Measurements from ENCODE around the gene PTCSC3.

DNA sequence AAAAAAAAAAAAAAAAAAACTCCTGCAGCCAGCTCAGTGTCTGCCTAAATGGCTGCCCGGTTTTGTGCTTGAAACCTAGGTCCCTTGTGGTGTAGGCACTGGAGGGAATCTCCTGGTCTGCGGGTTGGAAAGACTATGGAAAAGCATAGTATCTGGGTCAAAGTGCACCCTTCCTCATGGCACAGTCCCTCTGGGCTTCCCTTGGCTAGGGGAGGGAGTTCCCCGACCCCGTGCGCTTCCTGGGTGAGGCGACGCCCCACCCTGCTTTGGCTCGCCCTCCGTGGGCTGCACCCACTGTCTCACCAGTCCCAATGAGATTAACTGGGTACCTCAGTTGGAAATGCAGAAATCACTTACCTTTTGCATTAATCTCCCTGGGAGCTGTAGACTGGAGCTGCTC lies 14.3 kb downstream of the PTCSC3 start:
- TF ChIP-seq POLR2A (IDR thresholded peaks at IDR 0.05; ENCODE audit: low read length) (no peak), GATA1 (IDR thresholded peaks at IDR 0.05; ENCODE audit: low read depth, low read length) (no peak)

Data from erythroblast (primary cell).